Measurements from ENCODE around the gene RENBP. TPM values are rescaled to one million over a fixed set of nuclear protein-coding genes. Genes with fewer than 3 reads are reported as not detected.

RENBP gene
- total RNA-seq, 1 experiment from 2014 or later = 0.18 TPM

DNA sequence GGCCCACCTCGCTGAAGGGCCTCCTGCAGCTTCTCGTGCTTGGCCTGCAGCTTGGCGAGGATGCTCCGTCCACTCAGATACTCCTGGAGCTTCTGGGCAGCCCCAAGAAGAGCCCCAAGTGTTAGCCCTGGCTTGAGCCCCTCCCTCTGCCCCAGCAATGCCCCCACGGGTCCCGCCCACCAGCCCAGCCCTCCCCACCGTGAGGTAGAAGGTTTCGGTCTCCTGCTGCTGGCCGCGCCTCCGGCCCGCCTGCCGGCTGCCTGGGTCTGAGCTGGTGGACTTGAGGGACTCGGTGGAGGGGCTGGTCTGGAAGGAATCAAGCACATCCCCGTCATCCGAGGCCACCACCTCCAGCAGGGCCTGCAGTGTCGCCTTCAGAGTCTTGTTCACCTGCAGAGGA, 31.2 kb downstream of the RENBP start:
- Histone ChIP-seq H3K9me3 (replicated peaks) (no peaks in the 10 kb centered on the region), H3K36me3 (no peaks in the 10 kb centered on the region), H3K4me3 (no peak overlapping the region), H3K27me3 (no peaks in the 10 kb centered on the region), H3K27ac (no peak overlapping the region), H3K4me1 (no peaks in the 10 kb centered on the region)
- no peak for DNase-seq

- H3K27me3 ChIP-seq = no peaks in the 10 kb centered on the region
- no peak overlapping the region for H3K27ac ChIP-seq
- H3K4me1 ChIP-seq = no peaks in the 10 kb centered on the region
- H3K9me3 ChIP-seq (replicated peaks) = no peaks in the 10 kb centered on the region
- DNase-seq = no peak
- no peaks in the 10 kb centered on the region for H3K36me3 ChIP-seq
- no peak overlapping the region for H3K4me3 ChIP-seq
These were observed 32.6 kb downstream of the RENBP start for GRCh38 chrX:153911798-153912197.

DNA sequence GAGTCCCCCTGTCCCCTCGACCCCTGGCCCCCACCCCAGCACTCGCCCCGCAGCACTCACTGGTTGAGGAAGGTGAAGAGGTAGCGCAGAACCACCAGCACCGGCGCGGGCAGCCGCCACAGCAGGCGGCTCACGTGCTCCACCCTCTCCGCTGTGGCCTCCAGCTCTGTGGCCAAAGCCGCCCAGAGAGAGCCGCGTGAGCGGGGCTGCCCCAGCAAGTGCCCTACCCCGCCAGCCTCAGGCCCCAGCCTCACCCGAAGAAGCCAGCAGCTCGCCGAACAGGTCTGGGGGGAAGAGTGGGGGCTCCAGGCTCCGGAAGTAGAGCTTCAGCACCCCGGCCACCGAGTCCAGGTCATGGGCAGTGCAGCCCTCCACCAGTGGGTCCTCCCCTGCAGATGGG, 34.0 kb downstream of the RENBP start:
- no peaks in the 10 kb centered on the region for H3K36me3 ChIP-seq
- no peaks in the 10 kb centered on the region for H3K9me3 ChIP-seq (replicated peaks)
- no peaks in the 10 kb centered on the region for H3K27me3 ChIP-seq
- H3K27ac ChIP-seq = no peak overlapping the region
- no peak overlapping the region for H3K4me3 ChIP-seq
- DNase-seq = no peak
- H3K4me1 ChIP-seq = no peaks in the 10 kb centered on the region

DNA sequence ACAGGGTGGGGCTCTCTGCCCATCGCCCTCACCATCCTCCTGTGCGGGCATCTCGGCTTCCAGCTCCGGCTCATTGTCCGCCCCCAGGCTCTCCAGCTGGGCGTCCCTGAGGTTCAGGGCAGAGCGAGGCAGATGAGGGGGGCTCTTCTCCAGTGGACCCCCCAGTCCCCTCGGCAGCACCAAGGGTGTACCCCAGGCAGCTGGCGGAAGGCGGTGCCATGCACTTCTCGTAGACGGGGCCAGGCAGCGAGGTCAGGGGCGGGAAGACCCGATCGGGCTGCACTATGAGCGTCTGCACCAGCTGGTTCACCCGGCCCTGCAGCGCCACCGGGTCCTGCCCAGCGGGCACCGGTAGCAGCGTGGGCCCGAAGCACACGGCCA, 34.5 kb downstream of the RENBP start:
- Histone ChIP-seq H3K27ac (no peak overlapping the region), H3K4me3 (no peak overlapping the region), H3K36me3 (no peaks in the 10 kb centered on the region), H3K27me3 (no peaks in the 10 kb centered on the region), H3K4me1 (no peaks in the 10 kb centered on the region), H3K9me3 (replicated peaks) (no peaks in the 10 kb centered on the region)
- no peak for DNase-seq

DNA sequence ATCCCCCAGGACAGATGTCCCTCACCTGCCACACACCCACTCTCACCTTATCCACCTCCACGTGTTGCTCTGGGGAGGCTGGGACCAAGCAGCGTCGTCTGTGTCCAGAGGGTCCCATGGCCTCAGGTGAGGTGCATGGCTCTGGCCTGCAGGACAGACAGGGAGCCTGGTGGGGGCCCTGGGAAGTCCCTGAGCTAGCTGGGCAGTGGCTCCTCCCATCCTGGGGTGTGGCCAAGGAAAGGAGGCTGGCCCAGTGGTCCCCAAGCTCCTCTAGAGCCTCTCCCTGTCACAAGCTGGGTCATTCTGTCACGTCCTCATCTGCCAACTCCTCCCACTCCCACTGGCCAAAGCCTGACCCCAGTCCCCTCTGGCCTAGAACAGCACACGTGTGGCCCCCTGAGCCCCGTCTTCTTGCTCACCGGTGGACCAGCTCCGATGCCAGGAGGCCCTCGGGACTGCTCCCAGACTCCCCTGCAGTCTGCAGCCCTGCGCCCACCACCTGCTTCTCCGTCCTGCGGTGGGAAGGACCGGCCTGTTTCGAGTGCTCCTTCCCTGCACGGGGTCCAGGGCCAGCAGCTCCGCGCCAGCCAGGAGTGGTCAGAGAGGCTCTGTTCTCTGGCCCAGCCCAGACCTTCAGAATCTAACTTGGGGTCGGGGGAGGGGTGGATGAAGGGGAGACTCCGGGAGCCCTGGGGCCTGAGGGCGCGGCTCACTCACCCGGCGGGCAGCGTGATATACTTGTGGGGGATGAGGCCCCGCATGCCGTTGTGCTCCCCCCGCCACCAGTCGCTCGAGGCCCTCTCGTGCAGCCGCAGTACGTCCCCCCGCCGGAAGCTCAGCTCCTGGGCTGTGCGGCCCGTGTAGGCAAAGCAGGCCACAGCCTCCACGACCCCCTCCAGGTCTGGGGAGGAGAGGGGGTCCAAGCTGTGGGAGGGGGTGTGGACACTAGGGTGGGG, 35.1 kb downstream of the RENBP start:
- H3K4me1 ChIP-seq = no peaks in the 10 kb centered on the region
- no peaks in the 10 kb centered on the region for H3K9me3 ChIP-seq (replicated peaks)
- H3K27ac ChIP-seq = no peak overlapping the region
- no peaks in the 10 kb centered on the region for H3K27me3 ChIP-seq
- H3K4me3 ChIP-seq = no peak overlapping the region
- no peaks in the 10 kb centered on the region for H3K36me3 ChIP-seq
- no peak for DNase-seq

DNA sequence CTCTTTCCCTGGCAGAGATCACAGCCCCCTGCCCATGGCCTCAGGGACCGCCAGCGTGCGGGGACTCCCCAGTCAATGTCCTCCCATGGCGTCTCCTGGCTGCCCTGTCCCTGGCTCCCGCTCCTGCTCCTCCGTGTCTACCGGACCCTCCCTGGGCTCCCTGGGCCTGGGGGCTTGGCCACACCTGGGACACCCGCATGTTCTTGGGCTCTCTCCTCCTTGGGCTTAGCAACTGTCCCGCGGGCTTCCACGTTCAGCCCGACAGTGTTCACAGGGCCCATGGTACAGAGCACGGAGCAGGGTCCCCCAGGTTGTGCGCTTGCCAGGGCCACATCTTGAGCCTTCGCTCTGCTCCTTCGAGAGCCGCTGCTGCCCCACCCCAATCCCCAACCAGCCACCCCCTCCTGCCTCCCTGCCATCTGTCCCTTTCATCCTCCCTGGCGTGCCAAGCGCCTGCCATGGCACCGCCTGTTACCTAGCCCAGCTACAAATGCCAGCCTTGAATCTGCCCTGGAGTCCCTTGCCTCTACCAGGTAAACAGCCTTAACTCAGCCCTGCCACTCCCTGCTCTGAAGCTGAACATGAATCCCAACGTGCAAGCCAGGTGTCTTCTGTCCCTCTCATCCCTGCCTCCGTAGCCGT, 36.1 kb downstream of the RENBP start:
- Histone ChIP-seq H3K27me3 (no peaks in the 10 kb centered on the region), H3K4me1 (no peaks in the 10 kb centered on the region), H3K4me3 (no peak overlapping the region), H3K9me3 (replicated peaks) (no peaks in the 10 kb centered on the region), H3K27ac (no peak overlapping the region), H3K36me3 (no peaks in the 10 kb centered on the region)
- DNase-seq = no peak

GRCh38 chrX:153907456-153907855, 37.0 kb downstream of the RENBP start:
- Histone ChIP-seq H3K4me3 (no peak overlapping the region), H3K9me3 (replicated peaks) (no peaks in the 10 kb centered on the region), H3K27me3 (no peaks in the 10 kb centered on the region), H3K27ac (no peak overlapping the region), H3K4me1 (peaks cover 3% of the 10 kb centered on the region), H3K36me3 (no peaks in the 10 kb centered on the region)
- DNase-seq = no peak

DNA sequence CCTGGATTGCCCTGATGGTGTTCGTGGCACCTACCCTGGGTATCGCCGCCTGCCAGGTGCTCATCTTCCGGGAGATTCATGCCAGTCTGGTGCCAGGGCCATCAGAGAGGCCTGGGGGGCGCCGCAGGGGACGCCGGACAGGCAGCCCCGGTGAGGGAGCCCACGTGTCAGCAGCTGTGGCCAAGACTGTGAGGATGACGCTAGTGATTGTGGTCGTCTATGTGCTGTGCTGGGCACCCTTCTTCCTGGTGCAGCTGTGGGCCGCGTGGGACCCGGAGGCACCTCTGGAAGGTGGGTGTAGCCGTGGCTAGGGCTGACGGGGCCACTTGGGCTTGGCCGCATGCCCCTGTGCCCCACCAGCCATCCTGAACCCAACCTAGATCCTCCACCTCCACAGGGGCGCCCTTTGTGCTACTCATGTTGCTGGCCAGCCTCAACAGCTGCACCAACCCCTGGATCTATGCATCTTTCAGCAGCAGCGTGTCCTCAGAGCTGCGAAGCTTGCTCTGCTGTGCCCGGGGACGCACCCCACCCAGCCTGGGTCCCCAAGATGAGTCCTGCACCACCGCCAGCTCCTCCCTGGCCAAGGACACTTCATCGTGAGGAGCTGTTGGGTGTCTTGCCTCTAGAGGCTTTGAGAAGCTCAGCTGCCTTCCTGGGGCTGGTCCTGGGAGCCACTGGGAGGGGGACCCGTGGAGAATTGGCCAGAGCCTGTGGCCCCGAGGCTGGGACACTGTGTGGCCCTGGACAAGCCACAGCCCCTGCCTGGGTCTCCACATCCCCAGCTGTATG, 38.1 kb downstream of the RENBP start:
- H3K27me3 ChIP-seq = no peaks in the 10 kb centered on the region
- DNase-seq = no peak
- H3K4me3 ChIP-seq = no peak overlapping the region

GRCh38 chrX:153905481-153906095, 38.9 kb downstream of the RENBP start:
- no peaks in the 10 kb centered on the region for H3K27me3 ChIP-seq
- H3K36me3 ChIP-seq = no peaks in the 10 kb centered on the region
- H3K9me3 ChIP-seq (replicated peaks) = no peaks in the 10 kb centered on the region
- no peak for DNase-seq
- no peak overlapping the region for H3K4me3 ChIP-seq
- peaks cover 17% of the 10 kb centered on the region for H3K4me1 ChIP-seq
- no peak overlapping the region for H3K27ac ChIP-seq

More for the DNA sequence above, 38.1 kb downstream of the RENBP start:
- Histone ChIP-seq H3K4me1 (peaks cover 14% of the 10 kb centered on the region), H3K9me3 (replicated peaks) (no peaks in the 10 kb centered on the region), H3K27ac (no peak overlapping the region), H3K36me3 (no peaks in the 10 kb centered on the region)

- Histone ChIP-seq H3K27ac (no peak within 1 kb of the TSS), H3K4me3 (no peak within 1 kb of the TSS), H3K9me3 (replicated peaks) (no peaks in the 10 kb centered on the region), H3K27me3 (no peaks in the 10 kb centered on the region), H3K36me3 (no peaks in the 10 kb centered on the region), H3K4me1 (peaks cover 20% of the 10 kb centered on the region)
- no peak for DNase-seq
These were observed 40.2 kb downstream of the RENBP start, which contains the start of gene AVPR2 for GRCh38 chrX:153903991-153904957. Gene AVPR2, plus strand, starts transcription at chrX:153904673. Its CDS starts 473 bp downstream, at chrX:153905146.

GRCh38 chrX:153903238-153903980, 41.0 kb downstream of the RENBP start:
- Histone ChIP-seq H3K27me3 (no peaks in the 10 kb centered on the region), H3K36me3 (no peaks in the 10 kb centered on the region), H3K27ac (no peak overlapping the region), H3K4me1 (peaks cover 20% of the 10 kb centered on the region), H3K9me3 (replicated peaks) (no peaks in the 10 kb centered on the region), H3K4me3 (no peak overlapping the region)
- no peak for DNase-seq

DNA sequence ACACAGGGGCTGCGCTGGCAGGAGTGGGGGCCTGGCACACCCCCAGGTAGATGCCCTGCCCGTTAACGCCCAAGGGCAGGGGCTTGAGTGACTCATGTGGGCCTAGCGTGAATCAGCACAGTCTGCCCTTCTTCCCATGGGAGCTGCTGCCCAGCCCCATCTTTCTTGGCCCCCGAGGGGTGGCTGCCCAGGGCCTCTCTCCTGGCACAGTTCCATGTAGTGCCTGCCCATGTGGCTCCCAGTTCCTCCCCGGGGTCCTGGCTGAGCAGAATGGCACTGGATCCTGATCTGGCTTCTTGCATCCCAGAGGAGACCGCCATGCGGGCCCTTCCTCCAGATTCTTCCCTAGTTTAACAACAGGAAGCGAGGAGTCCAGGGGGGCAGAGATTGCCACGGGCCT, 42.1 kb downstream of the RENBP start:
- no peaks in the 10 kb centered on the region for H3K27me3 ChIP-seq
- no peak overlapping the region for H3K27ac ChIP-seq
- H3K4me3 ChIP-seq = no peak overlapping the region
- DNase-seq = no peak
- H3K36me3 ChIP-seq = no peaks in the 10 kb centered on the region
- no peaks in the 10 kb centered on the region for H3K9me3 ChIP-seq (replicated peaks)
- H3K4me1 ChIP-seq = peaks cover 20% of the 10 kb centered on the region

DNA sequence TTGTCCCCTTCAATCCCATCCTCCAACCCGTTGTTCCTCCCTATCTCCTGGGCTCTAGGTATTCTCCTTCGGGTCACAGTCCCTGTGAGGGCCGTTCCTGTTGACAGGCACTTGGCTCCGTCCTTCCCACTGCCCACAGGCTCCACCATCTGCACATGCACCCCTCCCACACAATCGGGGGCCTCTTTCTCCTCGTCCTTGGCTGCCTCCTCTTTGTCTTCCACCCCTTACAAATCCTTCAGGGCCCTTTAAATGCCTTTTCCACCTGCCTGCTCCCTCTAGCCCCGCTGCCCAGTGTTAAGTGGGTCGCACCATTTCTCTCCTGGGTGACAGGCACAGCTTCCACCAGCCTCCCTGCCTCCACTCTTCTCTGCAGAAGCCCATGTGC, 42.7 kb downstream of the RENBP start:
- Histone ChIP-seq H3K36me3 (no peaks in the 10 kb centered on the region), H3K4me3 (no peak overlapping the region), H3K27me3 (no peaks in the 10 kb centered on the region), H3K9me3 (replicated peaks) (no peaks in the 10 kb centered on the region), H3K27ac (no peak overlapping the region; the same call in 1 of the 2 replicates), H3K4me1 (peaks cover 20% of the 10 kb centered on the region)
- no peak for DNase-seq
